ENCODE results near the gene S1PR4. TPM values are rescaled to one million over a fixed set of nuclear protein-coding genes. Genes with fewer than 3 reads are reported as not detected.
"Not testable (repeated sequence)": the region's sequence is repeated elsewhere in the genome, so short reads cannot be mapped to it uniquely, and the experiment has no call there.

Gene S1PR4
- total RNA-seq, 2 donors from 2014 or later, result 0.55 to 1.1 TPM

DNA sequence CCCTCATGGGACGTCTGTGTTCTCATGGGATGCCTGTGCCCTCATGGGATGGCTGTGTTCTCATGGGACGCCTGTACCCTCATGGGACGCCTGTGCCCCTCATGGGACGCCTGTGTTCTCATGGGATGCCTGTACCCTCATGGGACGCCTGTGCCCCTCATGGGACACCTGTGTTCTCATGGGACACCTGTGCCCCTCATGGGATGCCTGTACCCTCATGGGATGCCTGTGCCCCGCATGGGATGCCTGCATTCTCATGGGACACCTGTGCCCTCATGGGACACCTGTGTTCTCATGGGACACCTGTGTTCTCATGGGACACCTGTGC, 5.9 kb upstream of the S1PR4 start:
- DNase-seq; ATAC-seq; intact Hi-C loops (cut with DNase I, micrococcal nuclease): not testable (repeated sequence)

DNA sequence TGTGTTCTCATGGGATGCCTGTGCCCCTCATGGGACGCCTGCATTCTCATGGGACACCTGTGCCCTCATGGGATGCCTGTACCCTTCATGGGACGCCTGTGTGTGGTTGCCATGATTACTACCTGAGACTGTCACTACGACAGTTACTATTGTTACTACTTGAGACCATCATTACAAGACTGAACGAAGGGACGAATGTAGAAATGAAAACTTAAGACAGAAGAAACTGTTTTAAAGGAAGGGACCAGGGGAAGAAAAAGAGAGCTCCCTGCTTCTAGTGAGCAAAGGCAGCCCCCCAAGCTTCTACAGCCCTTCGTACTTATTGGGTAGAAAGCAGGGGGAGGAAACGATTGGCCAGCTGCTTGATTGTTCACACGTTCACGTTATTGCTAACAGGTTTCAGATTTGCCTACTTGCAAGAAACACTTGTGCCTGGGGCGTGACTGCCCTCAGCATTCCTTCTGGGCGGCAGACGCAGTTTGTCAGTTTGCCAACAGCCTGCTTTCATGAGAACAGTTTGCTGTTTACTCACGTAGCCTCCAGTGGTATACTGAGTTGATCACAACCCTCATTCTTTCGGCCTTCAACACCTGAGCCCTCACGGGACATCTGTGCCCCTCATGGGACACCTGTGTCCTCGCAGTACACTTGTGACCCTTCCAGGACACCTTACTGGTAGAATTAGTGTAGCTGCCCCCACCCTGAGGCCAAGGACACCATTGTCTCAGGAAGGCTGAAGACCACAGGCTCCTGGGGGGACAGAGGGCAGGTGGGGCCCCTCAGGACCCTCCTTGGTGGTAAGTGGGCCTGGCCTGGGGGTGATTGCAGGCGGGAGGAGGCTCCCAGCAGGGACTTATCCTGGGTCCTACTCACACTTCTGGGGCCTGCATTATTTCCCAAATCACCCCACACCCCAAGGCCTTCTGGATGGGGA, 2.5 kb upstream of the S1PR4 start:
- intact Hi-C loops (cut with DNase I, micrococcal nuclease), result no loop called here
- DNase-seq, result peak; percentile 78 to 91
- ATAC-seq, result peak; percentile 65

DNA sequence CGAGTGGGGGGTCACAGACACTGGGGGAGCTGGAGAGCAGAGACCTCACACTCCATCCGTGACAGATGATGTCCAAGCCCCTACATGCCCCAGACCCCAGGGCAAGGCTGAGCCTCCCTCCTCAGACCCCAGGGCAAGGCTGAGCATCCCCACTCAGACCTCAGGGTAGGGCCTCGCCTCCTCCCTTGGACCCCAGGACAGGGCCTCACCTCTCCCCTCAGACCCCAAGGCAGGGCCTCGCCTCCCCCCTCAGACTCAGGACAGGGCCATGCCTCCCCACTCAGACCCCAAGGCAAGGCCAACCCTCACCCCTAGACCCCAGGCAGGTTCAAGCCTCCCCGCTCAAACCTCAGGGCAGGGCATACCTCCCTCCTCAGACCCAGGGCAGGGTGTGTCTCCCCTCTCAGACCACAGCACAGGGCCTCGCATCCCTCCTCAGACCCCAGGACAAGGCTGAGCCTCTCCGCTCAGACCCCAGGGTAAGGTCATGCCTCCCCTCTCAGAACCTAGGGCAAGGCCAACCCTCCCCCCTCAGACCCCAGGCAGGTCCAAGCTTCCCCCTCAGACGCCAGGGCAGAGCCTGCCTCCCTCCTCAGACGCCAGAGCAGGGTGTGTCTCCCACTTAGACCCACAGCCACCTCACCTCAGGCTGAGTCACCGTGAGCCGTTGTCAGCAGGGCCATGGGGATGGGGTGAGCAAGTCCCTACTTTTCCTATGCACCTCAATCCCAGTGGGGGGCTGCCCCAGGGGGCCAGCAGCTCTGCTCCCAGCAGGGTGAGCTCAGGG, 1.7 kb upstream of the S1PR4 start:
- intact Hi-C loops (cut with DNase I, micrococcal nuclease), result no loop called here
- DNase-seq (peak in 1 of 2 donors; percentile 85), ATAC-seq (peak; percentile 83)

DNA sequence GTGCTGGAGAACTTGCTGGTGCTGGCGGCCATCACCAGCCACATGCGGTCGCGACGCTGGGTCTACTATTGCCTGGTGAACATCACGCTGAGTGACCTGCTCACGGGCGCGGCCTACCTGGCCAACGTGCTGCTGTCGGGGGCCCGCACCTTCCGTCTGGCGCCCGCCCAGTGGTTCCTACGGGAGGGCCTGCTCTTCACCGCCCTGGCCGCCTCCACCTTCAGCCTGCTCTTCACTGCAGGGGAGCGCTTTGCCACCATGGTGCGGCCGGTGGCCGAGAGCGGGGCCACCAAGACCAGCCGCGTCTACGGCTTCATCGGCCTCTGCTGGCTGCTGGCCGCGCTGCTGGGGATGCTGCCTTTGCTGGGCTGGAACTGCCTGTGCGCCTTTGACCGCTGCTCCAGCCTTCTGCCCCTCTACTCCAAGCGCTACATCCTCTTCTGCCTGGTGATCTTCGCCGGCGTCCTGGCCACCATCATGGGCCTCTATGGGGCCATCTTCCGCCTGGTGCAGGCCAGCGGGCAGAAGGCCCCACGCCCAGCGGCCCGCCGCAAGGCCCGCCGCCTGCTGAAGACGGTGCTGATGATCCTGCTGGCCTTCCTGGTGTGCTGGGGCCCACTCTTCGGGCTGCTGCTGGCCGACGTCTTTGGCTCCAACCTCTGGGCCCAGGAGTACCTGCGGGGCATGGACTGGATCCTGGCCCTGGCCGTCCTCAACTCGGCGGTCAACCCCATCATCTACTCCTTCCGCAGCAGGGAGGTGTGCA, 587 bp downstream of the S1PR4 start:
- no peak for ATAC-seq
- intact Hi-C loops (cut with DNase I, micrococcal nuclease), result no loop called here
- no peak for DNase-seq

DNA sequence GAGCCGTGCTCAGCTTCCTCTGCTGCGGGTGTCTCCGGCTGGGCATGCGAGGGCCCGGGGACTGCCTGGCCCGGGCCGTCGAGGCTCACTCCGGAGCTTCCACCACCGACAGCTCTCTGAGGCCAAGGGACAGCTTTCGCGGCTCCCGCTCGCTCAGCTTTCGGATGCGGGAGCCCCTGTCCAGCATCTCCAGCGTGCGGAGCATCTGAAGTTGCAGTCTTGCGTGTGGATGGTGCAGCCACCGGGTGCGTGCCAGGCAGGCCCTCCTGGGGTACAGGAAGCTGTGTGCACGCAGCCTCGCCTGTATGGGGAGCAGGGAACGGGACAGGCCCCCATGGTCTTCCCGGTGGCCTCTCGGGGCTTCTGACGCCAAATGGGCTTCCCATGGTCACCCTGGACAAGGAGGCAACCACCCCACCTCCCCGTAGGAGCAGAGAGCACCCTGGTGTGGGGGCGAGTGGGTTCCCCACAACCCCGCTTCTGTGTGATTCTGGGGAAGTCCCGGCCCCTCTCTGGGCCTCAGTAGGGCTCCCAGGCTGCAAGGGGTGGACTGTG, 1.2 kb downstream of the S1PR4 start:
- DNase-seq (no peak), ATAC-seq (no peak)
- intact Hi-C loops (cut with DNase I, micrococcal nuclease), result no loop called here

DNA sequence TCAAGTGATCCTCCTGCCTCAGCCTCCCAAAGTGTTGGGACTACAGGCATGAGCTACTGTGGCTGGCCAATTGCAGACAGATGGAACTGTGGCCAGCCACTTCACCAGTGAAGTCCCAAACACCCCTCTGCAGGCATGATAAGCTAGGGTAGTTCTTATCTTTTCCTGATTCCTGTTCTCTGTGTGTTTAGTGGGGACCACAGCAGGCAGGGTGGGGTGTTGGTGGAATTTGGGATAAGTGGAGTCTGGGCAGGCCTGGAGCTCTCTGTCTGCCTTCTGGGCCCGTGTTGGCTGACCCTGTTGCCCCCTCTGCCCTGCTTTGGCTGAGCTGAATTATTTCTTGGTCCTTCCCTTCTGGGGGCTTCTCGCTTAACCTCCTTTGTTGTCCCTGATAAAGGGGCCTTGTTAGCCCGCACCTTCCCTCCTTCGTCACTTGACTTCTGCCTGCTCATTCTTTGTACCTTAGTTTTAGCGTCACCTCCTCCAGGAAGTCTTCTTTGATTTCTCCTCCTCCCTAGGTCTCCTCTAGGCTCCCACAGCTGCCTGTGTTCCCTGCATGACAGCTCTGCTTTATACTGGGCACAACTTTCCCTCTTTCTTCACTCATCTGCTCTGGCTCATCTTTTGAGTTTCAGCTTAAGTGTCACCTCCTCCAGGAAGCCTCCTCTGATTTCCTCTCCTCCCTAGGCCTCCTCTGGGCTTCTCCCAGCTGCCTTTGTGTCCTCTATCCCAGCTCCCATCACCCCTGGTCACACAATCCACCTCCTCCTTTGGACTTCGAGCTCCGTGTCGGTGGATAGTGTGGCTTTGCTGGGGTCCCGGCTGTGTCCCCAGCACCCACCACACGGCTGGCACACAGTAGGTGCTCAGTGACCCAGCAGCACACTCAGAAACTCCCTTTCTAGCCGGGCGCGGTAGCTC, 5.4 kb downstream of the S1PR4 start:
- intact Hi-C loops (cut with DNase I, micrococcal nuclease), result no loop called here
- DNase-seq (peak in 1 of 2 donors; percentile 18), ATAC-seq (no peak)

DNA sequence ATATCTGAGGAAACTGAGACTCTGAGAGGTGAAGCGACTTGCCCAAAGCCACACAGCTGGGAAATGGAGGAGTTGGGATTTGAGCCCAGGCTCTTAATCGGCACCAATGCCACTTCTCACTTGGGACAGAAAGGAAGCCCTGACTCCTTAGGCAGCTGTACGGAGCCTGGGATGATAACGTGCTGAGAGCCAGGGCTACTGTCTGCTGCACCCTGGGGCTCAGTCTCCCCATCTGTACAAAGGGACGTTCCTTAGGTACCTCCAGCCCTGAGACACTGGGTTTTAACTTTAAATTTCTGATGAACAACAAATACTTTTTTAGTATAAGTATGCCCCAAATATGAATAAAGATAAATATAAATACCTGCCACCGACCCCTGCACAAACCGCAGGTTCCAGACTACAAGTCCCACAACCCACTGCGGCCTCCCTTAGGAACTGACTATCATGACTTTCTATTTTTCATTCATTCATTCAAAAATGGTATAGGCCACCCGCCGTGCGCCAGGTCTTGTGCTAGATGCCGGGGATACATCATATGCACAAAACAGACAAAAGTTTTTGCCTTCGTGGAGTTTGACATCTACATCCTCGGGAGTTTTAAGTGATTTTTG, 6.4 kb downstream of the S1PR4 start:
- DNase-seq, result peak in 1 of 2 donors; percentile 82
- ATAC-seq, result peak; percentile 21
- intact Hi-C loops (cut with DNase I, micrococcal nuclease), result no loop called here

DNA sequence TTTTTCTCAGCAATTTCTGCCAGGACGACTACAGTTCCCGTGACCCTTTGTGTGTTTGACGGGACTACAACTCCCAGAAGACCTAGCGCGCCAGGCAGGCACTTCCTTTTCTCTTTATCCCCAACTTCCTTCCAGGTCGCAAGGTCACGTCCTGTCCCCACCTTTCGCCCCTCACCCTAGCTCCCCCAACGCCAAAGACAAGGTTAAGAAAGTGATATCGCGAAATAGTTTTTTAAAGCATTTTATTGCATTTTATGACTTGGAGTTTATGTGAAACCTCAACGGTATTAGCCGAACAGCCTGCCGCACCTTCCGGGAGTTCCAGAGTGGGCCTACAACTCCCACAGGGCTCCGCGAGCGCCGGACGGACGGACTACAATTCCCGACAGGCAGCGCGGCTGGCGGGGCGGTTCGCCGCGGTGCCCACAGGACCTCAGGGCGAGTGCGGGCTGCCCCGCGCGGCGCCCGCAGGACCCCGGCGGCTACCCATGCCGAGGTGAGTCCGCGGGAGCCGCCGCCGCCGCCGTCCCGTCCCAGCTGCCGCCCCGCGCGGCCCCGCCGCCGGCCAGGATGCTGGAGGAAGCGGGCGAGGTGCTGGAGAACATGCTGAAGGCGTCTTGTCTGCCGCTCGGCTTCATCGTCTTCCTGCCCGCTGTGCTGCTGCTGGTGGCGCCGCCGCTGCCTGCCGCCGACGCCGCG, 7.0 kb downstream of the S1PR4 start, which contains the start of gene NCLN:
Gene NCLN, plus strand, starts transcription at position 470 of the 699 bp plus-strand sequence. Its CDS starts 101 bp downstream, at position 571.
- DNase-seq, result peak; percentile 94 to 95
- peak; percentile 78 for ATAC-seq
- intact Hi-C loops (cut with DNase I, micrococcal nuclease), result no loop called here

DNA sequence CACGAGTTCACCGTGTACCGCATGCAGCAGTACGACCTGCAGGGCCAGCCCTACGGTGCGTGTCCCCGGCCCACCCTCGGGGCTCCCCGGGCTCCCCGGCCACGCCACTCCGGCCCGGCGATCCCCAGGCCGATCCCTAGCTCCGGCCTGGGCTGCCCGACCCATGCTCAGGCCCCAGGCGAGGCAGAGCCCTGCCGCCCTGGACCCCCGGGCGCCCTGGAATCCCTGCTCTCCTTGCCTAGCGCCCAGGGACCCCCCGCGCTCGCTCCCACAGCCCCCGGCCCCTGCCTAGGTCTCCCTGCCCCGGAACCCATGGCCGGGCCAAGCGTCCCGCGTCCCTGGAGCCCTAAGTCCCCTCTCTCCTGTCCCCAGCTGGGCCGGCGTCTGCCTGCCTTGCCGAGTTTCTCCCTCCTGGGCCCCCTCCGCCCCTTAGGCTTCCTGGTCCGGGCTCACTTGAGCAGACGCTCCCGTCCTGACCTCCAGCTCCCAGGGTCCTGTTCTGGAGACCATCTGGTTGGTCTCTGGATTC, 7.7 kb downstream of the S1PR4 start:
- DNase-seq, result peak in 1 of 2 donors; percentile 50
- ATAC-seq, result peak; percentile 17
- intact Hi-C loops (cut with DNase I, micrococcal nuclease), result no loop called here

DNA sequence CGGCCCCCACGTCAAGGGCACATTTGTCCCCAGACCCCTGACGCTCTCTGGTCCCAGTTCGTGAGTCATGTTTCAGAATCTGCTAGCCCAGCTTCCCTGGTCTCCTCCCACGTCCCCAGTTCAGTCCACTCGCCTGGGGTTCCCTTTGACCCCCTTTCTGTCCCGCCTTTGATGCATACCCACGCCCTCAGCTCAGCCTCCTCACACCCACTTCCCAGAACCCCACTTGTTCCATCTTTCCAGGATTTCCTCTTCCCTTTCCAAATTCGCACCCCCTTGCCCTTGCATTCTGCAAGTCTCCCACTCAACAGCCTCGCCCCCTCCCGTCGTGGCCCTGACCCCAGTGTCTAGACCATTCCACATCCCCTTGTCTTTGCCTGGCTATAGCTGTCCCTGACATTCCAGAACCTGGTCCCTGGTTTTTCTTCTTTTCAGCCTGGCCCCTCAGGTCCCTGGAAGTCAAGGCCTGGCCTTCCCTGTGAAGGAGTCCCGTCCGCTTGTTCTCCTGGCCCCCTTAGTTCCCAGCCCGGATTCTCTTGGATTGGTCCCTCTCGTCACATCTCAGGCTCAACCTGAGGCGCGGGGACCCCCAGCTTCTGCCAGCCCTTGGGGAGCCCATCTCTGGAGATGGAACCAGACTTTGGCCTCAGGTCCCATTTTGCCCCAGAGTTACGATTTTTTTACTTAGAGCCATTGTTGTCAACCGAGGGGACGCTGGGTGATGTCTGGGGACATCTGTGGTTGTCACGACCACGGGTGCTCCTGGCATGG, 8.5 kb downstream of the S1PR4 start:
- intact Hi-C loops (cut with DNase I, micrococcal nuclease), result no loop called here
- DNase-seq (no peak), ATAC-seq (no peak)

DNA sequence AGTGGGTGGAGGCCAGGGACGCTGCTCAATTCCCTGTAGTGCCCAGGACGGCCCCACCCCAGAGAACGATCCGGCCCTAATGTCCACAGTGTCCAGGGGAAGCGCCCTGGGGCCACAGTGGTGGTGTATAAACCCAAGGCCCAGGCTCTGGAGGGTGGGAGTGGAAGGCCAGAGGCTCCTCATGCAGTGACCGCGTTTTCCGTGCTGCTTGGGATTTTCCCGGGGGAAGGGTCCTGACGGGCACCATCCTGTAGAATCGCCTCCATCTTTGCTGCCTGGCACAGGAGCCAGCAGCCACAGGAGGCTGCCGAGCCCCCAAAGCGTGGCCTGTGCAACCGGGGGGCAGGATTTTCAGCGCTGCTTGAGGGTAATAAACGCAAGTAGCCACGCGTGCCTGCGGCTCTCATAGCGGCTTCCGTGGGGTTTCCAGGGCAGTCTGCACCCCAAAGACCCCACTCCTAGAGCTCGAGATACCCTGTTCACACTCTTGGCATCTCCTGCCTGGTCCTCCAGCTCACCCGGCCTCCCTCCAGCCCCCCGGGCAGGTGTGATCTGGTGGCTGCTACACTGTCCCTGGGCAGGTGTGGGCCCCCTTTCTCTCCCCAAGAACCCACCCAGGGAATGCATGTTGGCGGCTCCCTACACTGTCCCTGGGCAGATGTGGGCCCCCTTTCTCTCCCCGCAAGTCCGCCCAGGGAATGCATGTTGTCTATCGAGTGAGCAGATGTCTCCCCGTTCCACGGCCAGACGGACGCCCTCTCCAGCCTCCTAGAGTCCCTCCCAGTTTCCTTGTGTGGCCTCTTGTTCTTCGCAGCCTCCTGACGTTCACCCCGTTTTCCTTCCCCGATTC, 9.3 kb downstream of the S1PR4 start:
- DNase-seq (no peak), ATAC-seq (no peak)
- intact Hi-C loops (cut with DNase I, micrococcal nuclease), result no loop called here

DNA sequence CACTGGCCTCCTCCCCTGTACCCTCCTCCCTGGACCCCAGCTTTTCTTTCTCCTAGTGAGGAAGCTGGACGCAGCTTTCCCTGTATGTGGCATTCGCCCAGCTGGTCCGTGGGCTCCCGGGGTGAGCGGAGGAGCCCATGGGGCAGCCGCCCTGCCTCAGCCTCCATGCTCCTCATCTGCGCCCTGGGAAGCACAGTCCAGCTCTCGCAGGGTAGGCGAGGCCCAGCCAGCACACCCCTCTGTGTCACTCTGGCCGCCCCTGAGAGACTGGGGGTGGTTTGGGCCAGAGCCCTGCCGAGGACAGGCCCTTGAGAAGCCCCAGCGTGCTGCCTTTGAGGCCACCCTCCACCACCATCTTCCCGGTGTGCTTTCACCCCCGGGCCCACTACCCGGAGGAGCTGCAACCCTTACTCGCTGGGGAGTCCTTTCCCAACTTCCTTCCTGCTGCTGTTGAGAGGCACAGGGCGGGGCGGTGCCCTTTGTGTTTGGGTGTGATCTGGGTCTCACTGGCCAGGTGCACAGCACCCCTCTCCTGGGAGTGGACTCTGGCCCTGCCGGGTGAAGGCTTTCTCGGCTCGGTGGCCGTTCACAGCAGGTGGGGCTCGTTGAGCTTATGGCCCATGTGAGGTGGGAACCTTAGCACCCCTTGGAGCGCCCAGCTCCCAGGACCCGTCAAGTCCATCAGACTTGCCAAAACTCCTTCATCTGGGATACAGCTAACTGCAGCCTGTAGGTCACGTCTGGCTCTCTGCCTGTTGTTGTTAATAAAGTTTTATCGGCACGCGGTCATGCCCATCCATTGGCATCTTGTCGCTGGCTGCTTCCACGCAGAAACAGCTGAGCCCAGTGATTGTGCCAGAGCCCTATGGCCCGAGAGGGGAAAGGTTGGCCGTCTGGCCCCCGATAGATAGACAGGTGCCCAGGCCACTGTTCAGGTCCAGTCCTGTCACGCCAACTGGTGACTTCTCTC, 10.3 kb downstream of the S1PR4 start:
- intact Hi-C loops (cut with DNase I, micrococcal nuclease), result no loop called here
- DNase-seq, result peak; percentile 89 to 91
- ATAC-seq, result peak; percentile 68

DNA sequence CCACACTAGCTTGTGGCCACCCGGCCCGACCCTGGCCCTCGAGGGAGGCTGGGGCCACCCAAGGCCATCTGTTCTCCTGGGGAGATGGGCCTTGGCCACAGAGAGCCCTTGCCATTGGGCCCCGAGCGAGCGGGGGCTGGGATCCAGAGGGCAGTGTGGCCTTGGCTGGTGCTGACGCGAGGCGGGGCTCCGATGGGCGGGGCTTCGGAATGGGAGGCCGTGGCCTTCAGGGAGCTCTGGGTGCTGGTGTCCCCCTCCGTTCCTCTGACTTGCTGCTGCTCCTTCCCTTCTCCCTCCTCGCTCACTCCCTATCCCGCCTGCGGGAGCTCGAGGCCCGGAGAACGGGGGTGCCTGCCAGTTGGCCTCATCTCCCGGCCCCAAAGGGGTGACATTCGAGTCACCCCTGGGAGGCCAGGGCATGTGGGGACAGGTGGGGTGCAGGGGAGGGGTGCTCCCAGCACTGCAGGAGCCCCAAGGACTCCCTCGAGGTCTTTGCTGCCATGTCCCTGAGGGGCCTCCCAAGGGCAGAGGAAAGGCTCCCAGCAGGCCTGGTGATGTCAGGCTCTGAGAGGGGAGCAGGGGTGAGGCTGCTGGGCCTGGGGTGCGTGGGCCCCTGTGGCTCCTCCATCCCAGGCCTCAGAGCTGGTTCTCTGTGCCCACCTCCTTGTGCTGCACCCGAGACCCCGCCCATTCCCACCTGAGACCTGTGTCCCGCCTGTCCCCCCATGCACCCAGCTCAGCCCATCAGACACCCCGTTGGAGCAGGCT, 11.3 kb downstream of the S1PR4 start:
- DNase-seq (peak in 1 of 2 donors; percentile 67), ATAC-seq (no peak)
- intact Hi-C loops (cut with DNase I, micrococcal nuclease), result no loop called here
